NCI-H1105 (cell line): ENCODE data around the gene TMX2.

ENCODE experiments used
- DNase-seq: peaks from one replicate; lab custom pipeline; 2025; lab: John Stamatoyannopoulos, UW

Gene TMX2

DNA sequence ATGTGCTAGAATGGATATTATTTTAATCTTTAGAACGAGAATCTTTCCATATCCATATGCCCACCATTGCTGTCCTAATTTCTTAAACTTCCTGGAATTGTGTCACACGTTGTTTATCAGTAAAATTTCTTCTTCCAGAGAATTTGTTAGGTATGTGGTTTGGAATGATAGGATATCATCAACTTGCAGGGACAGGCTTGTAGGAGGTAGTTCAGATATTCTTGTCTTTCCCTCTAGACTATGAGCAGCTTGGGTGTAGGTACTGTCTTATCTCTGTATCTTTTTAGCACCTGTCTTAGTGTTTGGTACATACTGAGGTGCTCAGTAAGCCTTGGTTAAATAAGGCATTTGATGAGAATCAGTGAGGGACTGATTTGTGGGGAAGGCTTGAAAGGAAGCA lies 52.6 kb downstream of the TMX2 start:
- DNase-seq: no peak

DNA sequence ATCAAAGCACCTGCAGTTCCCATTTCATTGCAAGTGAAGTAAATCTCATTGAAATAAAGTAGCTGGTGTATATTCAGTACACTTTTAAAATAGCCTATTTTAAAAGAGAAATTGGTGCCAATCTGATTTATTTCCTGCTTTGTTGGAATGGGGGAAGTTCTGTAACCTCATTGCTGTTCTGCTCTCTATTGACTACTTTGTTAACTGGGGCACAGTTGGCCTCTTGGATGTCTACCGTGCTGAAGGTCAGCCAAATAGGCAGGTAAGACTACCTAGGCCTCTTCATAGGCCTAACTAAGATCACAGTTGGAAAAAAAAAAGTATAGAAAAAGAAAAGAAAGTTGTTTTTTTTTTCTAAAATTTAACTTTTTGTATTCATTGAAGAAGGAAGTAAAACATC lies 58.4 kb downstream of the TMX2 start:
- no peak for DNase-seq

DNA sequence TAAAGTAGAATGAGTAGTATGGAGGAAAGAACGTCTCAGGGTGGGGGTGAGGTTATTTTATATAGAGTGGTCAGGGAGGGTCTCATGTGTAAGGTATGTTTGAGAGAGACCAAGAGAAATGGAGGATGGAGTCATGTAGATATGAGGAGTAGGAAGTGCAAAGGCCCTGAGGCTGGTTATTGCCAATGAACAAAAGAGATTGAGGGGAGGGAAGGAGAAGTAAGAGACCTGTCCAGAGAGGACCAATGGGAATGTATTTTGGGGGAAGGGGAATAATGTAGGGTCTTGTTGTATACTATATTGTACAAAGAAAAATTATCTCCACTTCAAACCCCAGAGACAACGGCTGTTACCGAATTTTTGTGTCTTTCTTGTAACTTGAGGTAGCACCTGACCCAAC lies 59.0 kb downstream of the TMX2 start:
- no peak for DNase-seq

DNA sequence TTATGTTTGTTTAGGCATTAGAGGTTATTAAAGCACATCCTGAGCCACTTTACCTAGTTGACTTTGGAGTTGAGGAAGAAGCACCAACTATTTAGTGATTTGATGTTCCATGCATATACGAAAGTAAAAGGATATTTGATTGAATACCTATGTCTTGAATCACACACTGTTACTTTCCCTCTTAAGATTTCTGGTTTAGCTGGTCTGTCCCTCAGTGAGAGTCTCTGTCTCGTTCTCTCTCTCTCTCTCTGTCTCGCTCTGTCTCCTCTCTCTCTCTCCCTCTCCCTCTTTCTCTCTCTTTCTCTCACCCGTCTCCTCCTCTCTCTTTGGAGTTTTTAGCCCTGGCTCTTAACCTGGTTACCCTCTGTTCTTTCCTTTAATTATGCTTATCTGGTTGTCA lies 60.2 kb downstream of the TMX2 start:
- no peak for DNase-seq

DNA sequence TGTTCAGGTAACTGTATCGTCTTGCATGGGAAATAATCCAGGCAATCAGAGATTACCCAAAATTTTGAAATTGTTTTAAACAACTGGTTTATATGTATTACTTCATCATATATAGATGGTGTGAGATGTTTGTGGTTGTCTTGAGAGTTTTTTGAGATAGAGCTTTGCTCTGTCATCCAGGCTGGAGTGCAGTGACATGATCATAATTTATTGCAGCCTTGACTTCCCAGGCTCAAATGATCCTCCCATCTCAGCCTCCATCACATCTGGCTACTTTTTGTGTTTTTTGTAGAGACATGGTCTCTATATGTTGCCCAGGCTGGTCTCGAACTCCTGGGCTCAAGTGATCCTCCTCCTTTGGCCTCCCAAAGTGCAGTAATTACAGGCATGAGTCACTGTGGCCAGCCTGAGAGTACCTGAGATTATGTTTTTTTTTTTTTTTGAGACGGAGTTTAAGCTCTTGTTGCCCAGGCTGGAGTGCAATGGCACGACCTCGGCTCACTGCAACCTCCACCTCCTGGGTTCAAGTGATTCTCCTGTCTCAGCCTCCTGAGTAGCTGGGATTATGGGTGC lies 60.7 kb downstream of the TMX2 start:
- no peak for DNase-seq

DNA sequence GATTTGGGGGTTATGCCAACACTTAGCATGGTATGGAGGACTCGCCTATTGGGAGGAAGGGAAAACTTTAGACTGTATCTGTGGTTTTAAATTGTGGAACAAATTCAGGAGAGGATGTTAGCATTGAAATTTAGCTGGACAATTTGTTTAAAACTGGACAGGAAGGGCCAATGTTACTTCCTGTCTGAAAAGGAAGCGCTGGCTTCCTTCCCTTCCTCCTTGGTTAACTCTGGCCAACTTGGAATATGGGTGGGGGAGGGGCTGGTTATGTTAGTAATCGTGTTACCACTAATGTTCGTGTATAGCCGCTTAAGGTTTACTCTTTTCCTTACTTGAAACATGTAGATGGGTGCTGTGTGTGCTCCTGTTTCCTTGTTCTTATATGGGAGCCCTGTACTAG lies 63.1 kb downstream of the TMX2 start:
- DNase-seq: no peak

DNA sequence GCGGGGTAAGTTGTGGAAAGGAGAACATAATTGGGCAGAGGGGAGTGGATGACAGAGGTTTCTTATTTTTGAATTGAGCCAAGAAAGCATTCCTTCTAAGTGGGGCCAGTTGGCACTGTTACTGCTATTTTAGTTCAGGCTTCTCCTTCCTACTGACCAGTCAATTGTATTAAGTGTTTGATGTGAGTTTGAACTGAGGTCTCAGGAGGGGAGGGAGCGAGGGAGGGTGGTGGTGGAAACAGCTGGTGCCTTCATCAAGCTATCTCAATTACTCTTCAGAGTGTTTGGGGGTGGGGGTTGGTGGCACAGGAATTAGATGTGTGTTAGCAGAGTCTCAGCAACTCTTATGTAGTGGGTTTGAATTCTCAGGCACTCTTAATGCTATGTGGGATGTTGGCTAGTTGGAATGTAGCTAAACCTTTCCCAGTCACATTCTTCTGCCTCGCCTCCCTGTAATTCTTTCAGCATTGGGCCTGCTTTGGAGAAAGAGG lies 63.7 kb downstream of the TMX2 start:
- no peak for DNase-seq

DNA sequence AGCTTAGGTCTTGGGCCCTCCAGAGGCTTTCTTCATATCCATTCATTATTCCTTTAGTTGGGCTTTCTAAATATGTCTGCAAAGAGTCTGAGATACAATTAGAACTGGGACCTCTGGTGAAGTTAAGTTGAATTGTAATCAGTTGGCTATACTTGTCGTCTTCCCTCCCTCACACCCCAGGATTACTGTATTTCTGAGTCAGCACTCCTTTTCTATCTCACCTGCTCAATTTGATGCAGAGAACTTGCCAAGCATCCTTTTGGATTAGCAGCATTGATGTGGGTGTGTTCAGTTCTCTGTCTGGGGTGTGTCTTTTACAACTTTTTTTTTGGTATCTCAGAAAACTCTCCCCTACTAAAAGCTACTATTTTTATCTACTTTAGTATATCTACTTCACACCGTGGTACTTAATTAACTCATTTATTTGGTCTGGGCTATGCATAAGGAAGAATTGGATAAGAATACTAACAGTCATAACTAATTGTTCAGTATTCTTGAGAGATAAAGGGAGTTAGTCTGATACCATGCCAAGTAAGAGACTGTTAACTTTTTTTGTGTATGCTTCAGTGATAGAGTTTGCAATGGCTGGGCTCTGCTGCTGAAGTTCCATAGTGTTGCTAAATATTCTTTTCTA lies 64.3 kb downstream of the TMX2 start:
- DNase-seq: no peak

DNA sequence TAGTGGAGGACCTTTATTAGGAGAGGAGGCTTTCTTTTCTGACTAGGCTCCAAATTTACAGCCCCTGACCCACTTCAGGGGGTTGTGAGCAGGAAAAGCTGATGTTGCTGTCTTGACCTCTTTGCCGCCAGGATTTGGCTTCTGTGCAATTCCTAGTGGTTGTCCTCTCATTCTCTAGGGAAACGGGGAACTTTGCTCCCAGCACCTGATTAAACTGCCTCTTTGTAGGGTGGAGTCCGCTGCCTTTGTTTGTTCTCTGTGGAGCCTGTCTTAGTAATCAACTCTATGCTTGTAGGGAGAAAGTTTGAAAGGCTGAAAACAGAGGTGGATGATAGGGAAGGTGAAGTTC lies 65.5 kb downstream of the TMX2 start:
- DNase-seq: no peak

DNA sequence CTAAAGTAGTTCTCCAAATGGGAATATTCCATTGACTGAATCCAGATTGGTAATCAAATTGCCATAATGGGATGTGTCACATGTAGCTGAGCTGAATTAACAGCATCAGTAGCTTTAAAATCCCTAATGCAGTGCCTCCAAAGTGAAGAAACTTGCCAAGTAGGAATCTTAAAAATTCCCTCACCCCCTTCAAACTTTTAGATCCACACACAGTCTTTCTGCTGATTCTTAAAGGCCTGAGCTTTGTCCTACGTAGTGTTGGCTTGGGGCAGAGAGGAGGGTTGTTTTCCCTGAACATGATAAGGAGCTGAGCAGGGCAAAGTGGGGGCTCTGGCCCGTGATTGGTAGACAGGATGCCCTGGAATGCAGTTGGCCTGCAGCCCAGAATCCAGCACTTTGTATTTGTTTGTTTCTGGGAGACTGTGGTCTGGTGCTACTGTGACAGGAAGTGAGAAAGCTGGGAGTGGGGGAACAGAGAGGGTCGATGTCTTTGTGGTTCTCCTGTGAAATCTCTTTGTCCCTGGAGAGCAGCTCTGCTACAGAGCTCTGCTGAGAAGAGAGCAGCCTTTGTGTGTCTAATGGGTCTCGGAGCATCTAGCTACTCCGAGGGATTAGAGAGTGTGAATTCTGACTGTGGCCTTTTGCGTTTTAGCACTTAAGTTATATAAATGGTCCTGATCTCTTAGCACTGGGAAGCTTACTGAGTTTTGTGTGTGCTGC lies 66.1 kb downstream of the TMX2 start:
- peak; percentile 29 for DNase-seq

DNA sequence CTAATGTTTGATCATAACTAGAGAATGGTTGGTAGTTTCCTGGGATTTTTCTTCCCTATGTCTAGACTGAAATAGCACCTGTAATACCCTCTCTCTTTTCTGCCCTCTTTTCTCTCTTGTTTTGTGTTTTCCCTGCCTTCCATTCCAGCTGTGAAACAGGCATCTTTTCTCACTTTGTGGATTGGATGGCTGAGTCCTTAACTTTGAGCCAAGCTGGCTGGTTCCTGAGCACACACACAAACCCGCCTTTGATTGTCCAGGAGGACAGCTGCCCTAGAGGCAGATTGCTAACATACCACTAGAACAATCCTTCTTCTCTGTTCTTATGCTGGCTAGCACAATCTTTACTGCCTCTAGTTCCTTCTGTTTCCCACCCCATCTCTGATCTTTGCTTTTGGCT lies 66.9 kb downstream of the TMX2 start:
- DNase-seq: no peak

DNA sequence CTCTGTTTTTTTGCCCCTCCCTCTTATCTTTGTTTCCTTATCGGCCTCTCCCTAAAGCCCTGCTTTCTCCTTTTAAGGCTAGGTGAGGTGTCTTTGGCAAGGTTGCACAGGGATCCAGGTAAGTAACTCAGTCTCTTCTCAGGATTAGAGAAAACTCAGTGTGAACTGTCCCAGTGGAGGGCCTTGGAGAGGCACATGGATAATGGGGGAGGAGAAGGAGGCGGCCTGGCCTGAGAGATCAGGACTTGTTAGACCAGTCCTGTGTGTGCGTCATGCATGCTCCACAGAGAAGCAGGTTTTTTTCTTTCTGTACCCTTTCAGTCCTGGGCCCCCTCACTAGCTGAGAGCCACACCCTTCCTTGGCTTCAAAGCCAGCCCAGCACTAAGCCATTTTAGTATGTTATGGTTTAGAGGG lies 69.1 kb downstream of the TMX2 start:
- DNase-seq: no peak

DNA sequence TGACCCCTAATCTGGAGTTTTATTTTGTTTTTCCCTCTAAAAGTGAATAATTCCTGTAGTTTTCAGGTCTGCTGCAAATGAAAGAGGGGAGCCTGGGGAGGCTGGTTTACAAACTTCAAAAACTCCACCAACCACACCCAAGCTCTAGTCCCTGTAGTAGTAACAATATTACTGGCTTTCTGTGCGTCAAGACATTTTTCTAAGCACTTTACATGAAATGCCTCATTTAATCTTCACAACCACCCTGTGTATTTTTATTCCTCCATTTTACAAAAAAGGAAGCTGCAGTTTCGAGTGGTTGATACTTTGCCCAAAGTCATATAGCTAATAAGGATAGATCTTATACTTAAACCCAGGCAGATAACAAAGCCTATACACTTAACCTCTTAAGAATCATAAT lies 72.7 kb downstream of the TMX2 start:
- DNase-seq: no peak

DNA sequence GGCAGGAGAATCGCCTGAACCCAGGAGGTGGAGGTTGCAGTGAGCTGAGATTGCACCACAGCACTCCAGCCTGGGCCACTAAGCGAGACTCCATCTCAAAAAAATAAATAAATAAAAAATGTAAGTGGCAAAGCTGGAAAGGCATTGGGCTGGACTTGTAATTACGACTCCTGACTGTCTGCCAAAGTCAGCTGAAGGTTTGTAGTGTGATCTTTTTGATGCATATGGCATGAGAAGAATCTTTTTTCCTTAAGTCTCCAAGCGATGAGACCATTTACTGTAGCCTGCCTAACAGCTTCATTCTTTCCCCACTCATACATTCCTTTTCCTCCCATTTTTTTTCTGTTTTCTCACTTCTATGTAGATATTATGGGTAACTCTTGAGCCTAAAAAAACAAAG lies 74.0 kb downstream of the TMX2 start:
- DNase-seq: no peak

DNA sequence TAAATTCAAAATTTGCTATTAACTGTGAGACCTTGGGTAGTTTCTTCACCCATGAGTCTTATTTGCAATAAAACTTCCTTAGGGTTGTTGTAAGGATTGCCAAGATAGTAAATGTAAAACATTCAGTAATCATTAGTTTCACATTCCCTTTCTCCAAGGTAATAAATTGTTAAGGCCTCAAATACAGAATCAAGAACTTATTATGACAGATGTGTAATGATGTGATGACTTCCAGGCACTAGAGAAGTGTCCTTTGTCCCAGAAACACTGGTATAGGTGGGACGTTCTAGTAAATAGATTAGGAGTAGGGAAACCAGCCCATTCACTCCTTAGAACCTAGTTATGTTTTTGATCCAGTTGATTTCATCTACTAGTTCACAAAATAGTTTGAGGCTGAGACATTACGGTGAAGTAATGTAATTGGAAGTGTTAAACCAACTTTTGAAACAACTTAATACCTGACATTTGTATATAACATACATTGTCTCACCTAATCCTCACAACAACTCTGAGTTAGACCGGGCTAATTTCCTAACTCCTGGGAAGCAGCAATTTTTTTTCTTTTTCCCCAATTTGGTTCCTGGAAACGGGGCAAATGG lies 74.7 kb downstream of the TMX2 start:
- no peak for DNase-seq

DNA sequence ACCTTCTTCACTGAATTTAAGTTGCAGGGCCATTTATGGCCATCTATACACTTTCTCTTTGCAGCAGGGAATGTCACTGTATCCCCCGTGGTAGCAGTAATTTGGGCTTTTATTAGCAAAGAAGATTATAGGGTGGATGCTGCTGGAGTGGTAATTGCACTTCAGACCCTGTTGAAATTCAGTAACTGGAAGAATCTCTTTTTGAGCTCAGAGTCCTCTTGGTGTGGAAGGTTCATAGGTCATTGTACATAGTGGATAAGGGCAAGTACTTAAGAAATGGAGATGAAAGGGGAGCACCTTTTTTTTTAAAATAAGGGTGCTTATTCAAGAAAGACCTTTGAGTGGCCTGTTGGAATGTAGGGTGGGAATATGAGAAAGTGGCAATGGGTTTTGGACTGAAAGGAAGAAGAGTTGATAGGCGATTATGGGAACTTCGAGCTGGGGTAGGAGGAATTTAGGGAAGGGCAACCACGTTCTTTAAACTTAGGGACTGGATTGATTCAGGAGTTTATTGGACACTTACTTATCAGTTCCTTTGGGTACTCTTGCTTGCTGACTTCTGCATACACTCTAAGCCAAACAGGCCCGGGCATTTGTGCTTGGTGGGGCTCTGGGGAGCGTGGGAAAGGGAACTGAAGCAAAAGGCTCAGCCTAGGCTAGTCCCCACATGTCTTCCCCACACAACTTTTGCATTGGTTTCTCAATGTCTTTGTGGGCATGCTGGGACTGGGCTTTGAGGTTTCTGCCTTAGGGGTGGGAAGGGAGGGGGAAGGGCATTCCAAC lies 75.7 kb downstream of the TMX2 start:
- no peak for DNase-seq

DNA sequence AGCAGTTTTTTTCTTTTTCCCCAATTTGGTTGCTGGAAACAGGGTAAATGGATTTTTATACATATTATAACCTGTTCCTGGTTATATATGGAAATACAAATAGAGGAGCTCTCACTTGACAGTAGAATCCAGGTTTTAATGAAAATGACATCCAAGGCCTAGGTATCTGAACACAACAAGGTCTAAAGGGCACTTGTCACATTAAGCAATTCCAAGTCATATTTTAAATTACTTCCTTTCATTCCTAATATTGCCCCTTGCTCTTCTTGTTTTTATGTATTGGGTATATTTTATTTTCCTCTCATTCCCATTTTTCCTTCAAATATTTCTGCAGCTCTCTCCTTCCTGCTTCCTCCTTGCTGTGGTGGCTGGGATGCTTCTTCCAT lies 76.3 kb downstream of the TMX2 start:
- no peak for DNase-seq
